GM18858 (cell line): ENCODE measurements around the gene COL12A1.

Experiments used
- ATAC-seq: cut with Tn5 transposase; IDR thresholded peaks from one replicate; pipeline ENCODE4 v1.9.1; 2021; ENCODE audit not compliant: unreplicated experiment

The COL12A1 gene

GRCh38 chr6:75145211-75145610 is 60.6 kb downstream of the COL12A1 start:
- no peak for ATAC-seq

GRCh38 chr6:75144386-75144785 is 61.5 kb downstream of the COL12A1 start:
- ATAC-seq: no peak

GRCh38 chr6:75143191-75143590 is 62.7 kb downstream of the COL12A1 start:
- no peak for ATAC-seq

- ATAC-seq: no peak
These were observed 63.1 kb downstream of the COL12A1 start for GRCh38 chr6:75142721-75143120.

GRCh38 chr6:75135876-75136275 is 70.0 kb downstream of the COL12A1 start:
- no peak for ATAC-seq

- no peak for ATAC-seq
These were observed 70.4 kb downstream of the COL12A1 start for GRCh38 chr6:75135450-75135849.

GRCh38 chr6:75130784-75131183 is 75.1 kb downstream of the COL12A1 start:
- ATAC-seq: no peak

GRCh38 chr6:75128878-75129570 is 76.8 kb downstream of the COL12A1 start:
- no peak for ATAC-seq

GRCh38 chr6:75126518-75126917 is 79.3 kb downstream of the COL12A1 start:
- ATAC-seq: no peak

- no peak for ATAC-seq
These were observed 80.9 kb downstream of the COL12A1 start for GRCh38 chr6:75124983-75125382.

- no peak for ATAC-seq
These were observed 81.8 kb downstream of the COL12A1 start for GRCh38 chr6:75124085-75124484.

GRCh38 chr6:75118925-75119515 is 86.8 kb downstream of the COL12A1 start:
- no peak for ATAC-seq

- no peak for ATAC-seq
These were observed 88.2 kb downstream of the COL12A1 start for GRCh38 chr6:75117701-75118100.

- ATAC-seq: no peak
These were observed 88.9 kb downstream of the COL12A1 start for GRCh38 chr6:75116946-75117345.

GRCh38 chr6:75115481-75115880 is 90.4 kb downstream of the COL12A1 start:
- ATAC-seq: no peak

GRCh38 chr6:75114806-75115205 is 91.0 kb downstream of the COL12A1 start:
- no peak for ATAC-seq

- no peak for ATAC-seq
These were observed 91.7 kb downstream of the COL12A1 start for GRCh38 chr6:75114195-75114594.

- no peak for ATAC-seq
These were observed 92.4 kb downstream of the COL12A1 start for GRCh38 chr6:75113446-75113845.

GRCh38 chr6:75109765-75110164 is 96.1 kb downstream of the COL12A1 start:
- no peak for ATAC-seq

- ATAC-seq: no peak
These were observed 96.8 kb downstream of the COL12A1 start for GRCh38 chr6:75109022-75109421.

- ATAC-seq: no peak
These were observed 97.4 kb downstream of the COL12A1 start for GRCh38 chr6:75108333-75108974.

GRCh38 chr6:75107913-75108312 is 97.9 kb downstream of the COL12A1 start:
- no peak for ATAC-seq
